A549 (cell line): Measurements from ENCODE around the gene MBNL2. TPM values are rescaled to one million over a fixed set of nuclear protein-coding genes. Genes with fewer than 3 reads are reported as not detected.

Source experiments
- ATAC-seq, 2 experiments: fragments of 200-7000 bp in 1 of 2; fragments of >200 bp in 1 of 2; cut with Nextera tagmentation in 1 of 2; cut with Tn5 transposase in 1 of 2; 3 replicates each; pipeline versions ENCODE4 v1.8.0 to v1.9.1; 2018 to 2020; ENCODE audit warnings: mild to moderate bottlenecking in 1 of 2, moderate library complexity in 1 of 2
- CTCF ChIA-PET: fragments of 300-600 bp; sonication (Branson Sonifier 250); formaldehyde crosslinking; extraction: SDS; loops from one replicate; lab custom pipeline; 2021; ENCODE audit warnings: antibody characterized with exemption, inconsistent platforms; lab: Yijun Ruan, JAX
- POLR2A ChIA-PET: fragments of 350-600 bp; formaldehyde crosslinking; extraction: SDS; loops from one replicate; lab custom pipeline; 2021; ENCODE audit warnings: antibody characterized with exemption, inconsistent platforms; lab: Yijun Ruan, JAX
- DNase-seq, 2 experiments: peaks; one replicate each; pipeline versions ENCODE4 v3.0.0 to v3.0.0-alpha.2; 2011 to 2016; ENCODE audit warnings: low read depth in 1 of 2, low spot score in 1 of 2
- FAIRE-seq: peaks from 2 replicates; lab custom pipeline; 2011; peaks lifted over from hg19 to GRCh38; lab: Jason Lieb, UNC
- H3K27ac ChIP-seq, 2 experiments: fragments of >200 bp; sonication (Bioruptor Twin); formaldehyde crosslinking; 3 replicates each; pipeline ENCODE4 v1.5.1; 2016 to 2017
- H3K4me1 ChIP-seq: fragments of >200 bp; sonication (Bioruptor Twin); formaldehyde crosslinking; 3 replicates; pipeline ENCODE4 v1.6.1; 2016
- H3K4me2 ChIP-seq: fragments of >200 bp; sonication (Bioruptor Twin); formaldehyde crosslinking; 3 replicates; pipeline ENCODE4 v1.6.1; 2016
- H3K4me3 ChIP-seq: fragments of >200 bp; sonication (Bioruptor Twin); formaldehyde crosslinking; 3 replicates; pipeline ENCODE4 v1.5.1; 2016
- H3K9me3 ChIP-seq: fragments of >200 bp; sonication (Bioruptor Twin); formaldehyde crosslinking; 3 replicates; pipeline ENCODE4 v1.6.1; 2016
- ATOH8 ChIP-seq: fragments of 250-450 bp; sonication (Bioruptor Pico); IDR thresholded peaks from 2 replicates; pipeline ENCODE4 v1.5.0; 2020; ENCODE audit warnings: low read depth, mild to moderate bottlenecking, moderate library complexity
- BCL3 ChIP-seq: fragments of >200 bp; sonication (Bioruptor Twin); formaldehyde crosslinking; IDR thresholded peaks from 3 replicates; pipeline ENCODE4 v1.6.1; 2016
- BHLHE40 ChIP-seq: IDR thresholded peaks from 2 replicates; pipeline ENCODE4 v1.6.1; 2012; ENCODE audit warnings: low read depth, low read length, inconsistent platforms
- CBX2 ChIP-seq: fragments of 200-600 bp; sonication (generic); IDR thresholded peaks from 2 replicates; pipeline ENCODE4 v1.6.1; 2016; ENCODE audit warnings: low read depth, mild to moderate bottlenecking, borderline replicate concordance
- CBX8 ChIP-seq: fragments of 200-600 bp; sonication (generic); IDR thresholded peaks from 2 replicates; pipeline ENCODE4 v1.6.1; 2016
- CEBPB ChIP-seq, 2 experiments: fragments of >200 bp in 1 of 2; sonication (Bioruptor Twin) in 1 of 2; formaldehyde crosslinking in 1 of 2; IDR thresholded peaks; 2 replicates each; pipeline ENCODE4 v1.6.1; 2012 to 2016
- EHF ChIP-seq: fragments of 250-450 bp; sonication (Bioruptor Pico); IDR thresholded peaks from 2 replicates; pipeline ENCODE4 v1.5.0; 2020; ENCODE audit warnings: mild to moderate bottlenecking
- EHMT2 ChIP-seq: fragments of 200-600 bp; sonication (generic); IDR thresholded peaks from 2 replicates; pipeline ENCODE4 v1.6.1; 2016; ENCODE audit warnings: antibody characterized with exemption, low read depth, mild to moderate bottlenecking, moderate library complexity
- ELK1 ChIP-seq: fragments of 150-350 bp; IDR thresholded peaks from 2 replicates; pipeline ENCODE4 v1.6.1; 2014; ENCODE audit warnings: low read depth, mild to moderate bottlenecking, low read length
- ESRRA ChIP-seq: fragments of 150-350 bp; IDR thresholded peaks from 2 replicates; pipeline ENCODE4 v1.6.1; 2014; ENCODE audit warnings: mild to moderate bottlenecking, low read length, borderline replicate concordance
- FOSB ChIP-seq: fragments of 250-450 bp; sonication (Bioruptor Pico); IDR thresholded peaks from 2 replicates; pipeline ENCODE4 v1.5.0; 2020; ENCODE audit warnings: mild to moderate bottlenecking, moderate library complexity
- FOSL2 ChIP-seq, 2 experiments: fragments of 450-650 bp in 1 of 2; fragments of >200 bp in 1 of 2; sonication (Bioruptor Twin) in 1 of 2; formaldehyde crosslinking; IDR thresholded peaks; 2 replicates each; pipeline versions ENCODE4 v1.5.0 to v1.6.1; 2016 to 2020; ENCODE audit warnings: mild to moderate bottlenecking in 1 of 2, moderate library complexity in 1 of 2
- FOXS1 ChIP-seq: fragments of 250-450 bp; sonication (Bioruptor Pico); IDR thresholded peaks from 2 replicates; pipeline ENCODE4 v1.5.0; 2020; ENCODE audit warnings: mild to moderate bottlenecking, moderate library complexity
- HDAC2 ChIP-seq: fragments of 200-600 bp; sonication (generic); IDR thresholded peaks from 2 replicates; pipeline ENCODE4 v1.6.1; 2016
- HOXA7 ChIP-seq: fragments of 250-450 bp; sonication (Bioruptor Pico); IDR thresholded peaks from 2 replicates; pipeline ENCODE4 v1.5.0; 2020; ENCODE audit warnings: mild to moderate bottlenecking, moderate library complexity
- HOXB5 ChIP-seq: fragments of 250-450 bp; sonication (Bioruptor Pico); IDR thresholded peaks from 2 replicates; pipeline ENCODE4 v1.5.0; 2020; ENCODE audit warnings: mild to moderate bottlenecking, moderate library complexity
- JUN ChIP-seq, 2 experiments: fragments of >200 bp; sonication (Bioruptor Twin); formaldehyde crosslinking; IDR thresholded peaks; 2 replicates in 1 of 2; 3 replicates in 1 of 2; pipeline ENCODE4 v1.6.1; 2016 to 2017
- JUNB ChIP-seq: fragments of >200 bp; sonication (Bioruptor Twin); formaldehyde crosslinking; IDR thresholded peaks from 2 replicates; pipeline ENCODE4 v1.6.1; 2016
- KDM5A ChIP-seq: fragments of 200-600 bp; sonication (generic); IDR thresholded peaks from 2 replicates; pipeline ENCODE4 v1.6.1; 2016; ENCODE audit warnings: antibody characterized with exemption, mild to moderate bottlenecking
- MAFK ChIP-seq: fragments of 450-650 bp; IDR thresholded peaks from 2 replicates; pipeline ENCODE4 v1.6.1; 2014; ENCODE audit not compliant: partially characterized antibody
- MAZ ChIP-seq: fragments of 150-350 bp; IDR thresholded peaks from 2 replicates; pipeline ENCODE4 v1.6.1; 2014; ENCODE audit warnings: antibody characterized with exemption, low read depth, low read length, borderline replicate concordance
- NFE2L2 ChIP-seq: fragments of 150-350 bp; conservative IDR thresholded peaks from 2 replicates; pipeline ENCODE4 v1.6.1; 2014; ENCODE audit warnings: low read length
- NPAS2 ChIP-seq: fragments of 250-450 bp; sonication (Bioruptor Pico); IDR thresholded peaks from 2 replicates; pipeline ENCODE4 v1.8.0; 2022; ENCODE audit warnings: mild to moderate bottlenecking, moderate library complexity, borderline replicate concordance
- PHF8 ChIP-seq: fragments of 200-600 bp; sonication (generic); IDR thresholded peaks from 2 replicates; pipeline ENCODE4 v1.6.1; 2016; ENCODE audit warnings: low read depth, mild to moderate bottlenecking, antibody characterized with exemption, moderate library complexity, borderline replicate concordance
- POLR2AphosphoS2 ChIP-seq: conservative IDR thresholded peaks from 2 replicates; pipeline ENCODE4 v1.6.1; 2012; ENCODE audit warnings: low read length, improper control_type of control experiment, inconsistent platforms
- RARB ChIP-seq: fragments of 250-450 bp; sonication (Bioruptor Pico); IDR thresholded peaks from 2 replicates; pipeline ENCODE4 v1.8.0; 2021; ENCODE audit warnings: mild to moderate bottlenecking, moderate library complexity
- RCOR1 ChIP-seq: fragments of 150-350 bp; IDR thresholded peaks from 2 replicates; pipeline ENCODE4 v1.6.1; 2014; ENCODE audit warnings: antibody characterized with exemption, low read length, low read depth
- REST ChIP-seq: fragments of 200-600 bp; sonication (generic); IDR thresholded peaks from 2 replicates; pipeline ENCODE4 v1.6.1; 2016; ENCODE audit warnings: antibody characterized with exemption, mild to moderate bottlenecking, moderate library complexity
- SMC3 ChIP-seq: fragments of >200 bp; sonication (Bioruptor Twin); formaldehyde crosslinking; IDR thresholded peaks from 3 replicates; pipeline ENCODE4 v1.6.1; 2018; ENCODE audit warnings: inconsistent platforms
- TP53 ChIP-seq: fragments of 250-450 bp; sonication (Bioruptor Pico); IDR thresholded peaks from 2 replicates; pipeline ENCODE4 v1.5.0; 2021; ENCODE audit warnings: mild to moderate bottlenecking, moderate library complexity
- ZC3H11A ChIP-seq: fragments of 450-650 bp; IDR thresholded peaks from 2 replicates; pipeline ENCODE4 v1.6.1; 2014; ENCODE audit warnings: antibody characterized with exemption, mild to moderate bottlenecking
- ZNF302 ChIP-seq: fragments of 250-450 bp; sonication (Bioruptor Pico); IDR thresholded peaks from 2 replicates; pipeline ENCODE4 v1.9.0; 2021; ENCODE audit warnings: inconsistent platforms, mild to moderate bottlenecking, moderate library complexity
- WGBS: methylation state at CpG from one replicate; pipeline ENCODE4 v1.1.6; 2017; ENCODE audit errors: missing lambda C conversion rate; 5-methylcytosine and 5-hydroxymethylcytosine counted together
- polyA plus RNA-seq, 4 experiments: library from polyadenylated mRNA; depleted of rRNA in 3 of 4; stranded (reverse); fragments of >200 nt; fragmentation: RNase III in 1 of 4; extraction: RNeasy Plus Mini Kit Qiagen cat#74134 plus additional on column Dnase treatment in 1 of 4; gene quantifications; 2 replicates in 3 of 4; 3 replicates in 1 of 4; pipeline ENCODE4 v1.2.3, GENCODE V29; 2011 to 2017
- TF ChIP-seq, protein P1 (sequence below): IDR thresholded peaks from 2 replicates; pipeline ENCODE4 v1.6.1; 2012
- TF ChIP-seq, protein P2 (sequence below): IDR thresholded peaks from 2 replicates; pipeline ENCODE4 v1.6.1; 2012

The MBNL2 gene
- polyA plus RNA-seq, 2 of the 4 experiments (the other 2 are of a cell fraction): 18.7 to 20.6 TPM

DNA sequence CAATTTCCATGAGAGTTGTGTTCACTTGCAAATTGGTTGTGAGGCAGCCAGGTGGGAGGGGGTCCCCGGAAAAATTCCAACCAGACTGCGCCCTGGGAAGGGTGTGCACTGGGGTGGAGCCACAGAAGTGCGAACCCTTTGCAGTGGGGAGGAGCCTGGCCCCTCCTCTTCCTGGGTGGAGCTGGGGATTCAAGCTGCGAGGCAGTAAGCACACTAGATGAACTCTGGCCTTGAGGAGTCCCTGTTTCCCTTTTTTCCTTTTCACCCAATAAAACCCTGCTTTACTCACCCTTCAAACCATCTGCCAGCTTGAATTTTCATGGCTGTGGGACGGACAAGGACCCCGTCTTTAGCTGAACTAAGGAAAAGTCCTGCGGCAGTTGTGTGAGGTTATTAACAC, 31.0 kb upstream of the MBNL2 start:
- ATAC-seq: no peak
- no peak overlapping the region for H3K4me2 ChIP-seq
- WGBS: 73% methylated on average over 7 of the region's 7 CpGs
- POLR2A ChIA-PET: no interaction called here
- TF ChIP-seq RARB (no peak), BCL3 (no peak), FOXS1 (no peak), ZC3H11A (no peak), ATOH8 (CRISPR knock-in tag) (no peak), CBX2 (no peak), RCOR1 (no peak), POLR2AphosphoS2 (no peak), REST (no peak), PHF8 (no peak), FOSL2 (IDR thresholded peaks at IDR 0.05) (no peak), FOSL2 (CRISPR knock-in tag; IDR thresholded peaks at IDR 0.05) (no peak), HDAC2 (no peak), KDM5A (no peak), HOXA7 (CRISPR knock-in tag) (no peak), ZNF302 (no peak), HOXB5 (CRISPR knock-in tag) (no peak)
- TF ChIP-seq, protein P1, sequence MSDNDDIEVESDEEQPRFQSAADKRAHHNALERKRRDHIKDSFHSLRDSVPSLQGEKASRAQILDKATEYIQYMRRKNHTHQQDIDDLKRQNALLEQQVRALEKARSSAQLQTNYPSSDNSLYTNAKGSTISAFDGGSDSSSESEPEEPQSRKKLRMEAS: no peak
- TF ChIP-seq, protein P2, sequence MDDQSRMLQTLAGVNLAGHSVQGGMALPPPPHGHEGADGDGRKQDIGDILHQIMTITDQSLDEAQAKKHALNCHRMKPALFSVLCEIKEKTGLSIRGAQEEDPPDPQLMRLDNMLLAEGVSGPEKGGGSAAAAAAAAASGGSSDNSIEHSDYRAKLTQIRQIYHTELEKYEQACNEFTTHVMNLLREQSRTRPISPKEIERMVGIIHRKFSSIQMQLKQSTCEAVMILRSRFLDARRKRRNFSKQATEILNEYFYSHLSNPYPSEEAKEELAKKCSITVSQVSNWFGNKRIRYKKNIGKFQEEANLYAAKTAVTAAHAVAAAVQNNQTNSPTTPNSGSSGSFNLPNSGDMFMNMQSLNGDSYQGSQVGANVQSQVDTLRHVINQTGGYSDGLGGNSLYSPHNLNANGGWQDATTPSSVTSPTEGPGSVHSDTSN: no peak
- TF ChIP-seq, all 56 proteins: peak for 0
- no peak overlapping the region for H3K4me3 ChIP-seq
- DNase-seq: no peak
- CTCF ChIA-PET: interaction anchor here (1.0 to 1.8 kb wide), 3 partner anchors 22 to 173 kb away, joined by 4 to 5 read pairs (median 4); no protein-coding TSS in a partner anchor
- H3K4me1 ChIP-seq: no peaks in the 10 kb centered on the region
- no peak overlapping the region for H3K27ac ChIP-seq
- no peaks in the 10 kb centered on the region for H3K9me3 ChIP-seq
- FAIRE-seq: no peak

DNA sequence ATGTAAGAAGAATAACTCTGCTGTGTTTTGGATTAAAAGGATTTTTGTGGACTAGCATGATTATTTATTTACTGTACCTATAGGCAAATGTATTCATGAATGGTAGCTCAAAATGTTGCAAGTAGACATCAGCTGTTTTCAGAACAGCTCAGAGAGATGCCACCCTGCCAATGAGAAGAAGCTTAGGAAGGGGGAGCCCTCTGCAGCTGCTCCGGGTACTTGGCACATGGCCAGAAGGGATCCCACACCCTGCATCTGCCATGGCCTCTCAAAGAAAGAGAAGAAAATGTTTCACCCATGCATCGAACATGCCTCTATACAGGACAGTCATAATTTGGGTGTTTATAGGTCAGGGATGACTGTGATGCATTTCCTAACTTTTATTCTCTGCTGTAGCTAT, 30.5 kb upstream of the MBNL2 start:
- FAIRE-seq: no peak
- CTCF ChIA-PET: interaction anchor here (1.0 to 1.8 kb wide), 3 partner anchors 21 to 173 kb away, joined by 4 to 5 read pairs (median 4); no protein-coding TSS in a partner anchor
- POLR2A ChIA-PET: no interaction called here

More for the DNA sequence above, 30.5 kb upstream of the MBNL2 start:
- ATAC-seq (no peak), DNase-seq (no peak)
- no peaks in the 10 kb centered on the region for H3K9me3 ChIP-seq
- 61% methylated on average over 2 of the region's 2 CpGs for WGBS
- H3K4me2 ChIP-seq: no peak overlapping the region
- no peak overlapping the region for H3K4me3 ChIP-seq
- TF ChIP-seq JUN (IDR thresholded peaks at IDR 0.05) (no peak), SMC3 (no peak), FOSB (CRISPR knock-in tag) (no peak), ELK1 (no peak), EHF (CRISPR knock-in tag) (no peak), NFE2L2 (no peak), NPAS2 (no peak), CEBPB (IDR thresholded peaks at IDR 0.05) (no peak), TP53 (CRISPR knock-in tag) (no peak), ESRRA (no peak), CBX8 (no peak), BHLHE40 (no peak), JUNB (no peak), MAZ (no peak), MAFK (no peak), EHMT2 (no peak)
- H3K4me1 ChIP-seq: no peaks in the 10 kb centered on the region
- H3K27ac ChIP-seq: no peak overlapping the region
